NCI-H1092 (cell line): ENCODE results near the gene POLR2B.
"Not testable (repeated sequence)": the region's sequence is repeated elsewhere in the genome, so short reads cannot be mapped to it uniquely, and the experiment has no call there.

ENCODE experiments used
- DNase-seq: peaks from one replicate; lab custom pipeline; 2025; lab: John Stamatoyannopoulos, UW

POLR2B gene

DNA sequence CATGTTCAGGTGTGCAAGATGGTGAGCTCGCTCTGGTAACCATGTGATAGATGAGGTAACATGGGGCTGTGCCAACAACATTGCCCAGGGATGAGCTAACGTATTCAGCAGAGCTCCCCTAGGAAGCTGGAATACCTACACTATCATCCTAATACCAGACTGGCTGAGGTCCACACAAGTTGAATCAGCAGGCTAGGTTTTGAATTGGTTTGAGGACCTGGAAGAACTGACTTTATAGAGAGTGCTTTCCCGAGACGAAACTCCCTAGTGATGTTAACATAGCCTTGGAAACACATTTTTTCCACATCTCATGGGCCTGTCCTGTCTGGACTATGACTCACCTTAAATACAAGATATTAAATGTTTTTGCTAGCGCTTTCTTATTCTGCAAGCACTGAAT, 74.8 kb downstream of the POLR2B start:
- no peak for DNase-seq

DNA sequence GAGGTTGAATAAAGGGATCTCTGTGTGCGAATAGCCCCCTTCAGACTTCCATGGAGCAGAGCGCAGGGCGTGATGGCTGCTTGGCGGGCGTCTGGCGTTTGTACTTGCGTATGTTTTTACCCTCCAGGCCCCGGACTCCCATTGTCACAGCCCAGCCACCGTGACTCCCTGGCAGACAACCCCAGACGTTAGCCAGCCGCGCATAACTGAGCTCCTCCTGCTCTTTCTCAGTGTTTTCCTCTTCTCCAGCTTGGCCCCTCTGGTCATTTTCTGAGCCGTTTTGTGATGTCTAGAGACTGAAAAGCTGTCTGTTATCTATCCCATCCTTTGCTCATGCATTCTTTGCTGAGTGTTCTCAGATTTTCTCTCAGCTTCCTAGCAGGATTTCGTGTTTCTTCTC, 77.2 kb downstream of the POLR2B start:
- DNase-seq = peak; percentile 39

DNA sequence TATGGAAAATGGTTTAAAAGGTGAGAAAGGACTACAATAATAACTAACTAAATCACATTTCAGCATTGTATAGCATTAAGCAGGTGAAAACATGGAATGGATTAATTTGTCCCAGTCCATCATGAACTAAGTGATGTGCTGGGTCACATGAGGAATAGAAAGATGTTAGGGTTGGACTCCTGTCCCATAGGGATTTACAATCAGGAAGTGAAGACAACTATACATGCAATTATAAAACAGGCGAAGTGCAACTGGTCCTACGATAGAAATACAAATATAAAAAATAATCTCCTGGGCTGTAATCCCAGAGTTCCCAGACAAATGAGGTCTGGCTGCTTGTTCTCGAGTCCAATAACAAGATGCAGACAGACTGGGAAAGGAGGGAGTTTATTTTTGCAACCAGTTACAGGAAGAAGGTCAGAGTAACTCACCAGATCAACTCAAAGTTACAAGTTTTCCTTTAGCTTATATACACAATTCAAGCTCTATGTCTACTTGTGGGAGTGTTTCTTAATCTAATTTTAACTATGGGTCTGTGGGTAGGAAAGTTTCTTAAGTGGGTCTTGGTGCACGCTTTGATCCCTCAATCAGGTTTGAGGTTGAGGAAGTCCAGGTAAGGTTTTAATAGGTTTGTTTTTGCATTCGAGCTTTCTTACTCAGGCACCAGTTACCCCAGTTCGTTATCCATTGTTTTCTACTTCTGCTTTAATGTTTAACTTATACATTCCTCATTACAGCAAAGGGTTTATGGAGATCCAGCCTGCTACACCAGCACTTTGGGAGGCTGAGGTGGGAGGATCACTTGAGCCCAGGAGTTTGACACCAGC, 81.4 kb downstream of the POLR2B start:
- no peak for DNase-seq

DNA sequence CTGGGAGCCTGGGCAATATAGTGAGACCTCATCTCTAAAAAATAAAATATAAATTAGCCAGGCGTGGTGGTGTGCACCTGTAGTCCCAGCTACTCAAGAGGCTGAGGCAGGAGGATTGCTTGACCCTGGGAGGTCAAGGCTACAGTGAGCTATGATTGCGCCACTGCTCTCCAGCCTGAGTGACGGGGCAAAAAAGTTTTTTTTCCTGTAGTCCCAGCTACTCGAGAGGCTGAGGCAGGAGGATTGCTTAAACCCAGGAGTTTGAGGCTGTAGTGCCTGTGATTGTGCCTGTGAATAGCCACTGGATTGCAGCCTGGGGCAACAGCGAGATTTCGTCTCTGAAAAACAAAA, 82.0 kb downstream of the POLR2B start:
- not testable (repeated sequence) for DNase-seq

DNA sequence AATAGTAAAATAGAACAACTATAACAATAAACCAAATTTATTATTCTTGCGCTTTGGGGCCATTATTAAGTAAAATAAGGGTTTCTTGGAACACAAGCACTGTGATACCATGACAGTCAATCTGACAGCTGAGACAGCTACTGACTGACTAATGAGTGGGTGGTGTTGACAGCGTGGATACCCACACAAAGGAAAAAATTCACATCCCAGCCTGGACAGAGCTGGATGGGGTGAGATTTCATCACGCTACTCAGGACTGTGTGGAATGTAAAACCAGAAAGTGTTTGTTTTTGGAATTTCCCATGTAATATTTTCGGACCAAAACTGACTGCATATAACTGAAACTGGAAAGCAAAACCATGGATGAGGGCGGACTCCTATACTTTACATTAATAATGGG, 82.7 kb downstream of the POLR2B start:
- no peak for DNase-seq

DNA sequence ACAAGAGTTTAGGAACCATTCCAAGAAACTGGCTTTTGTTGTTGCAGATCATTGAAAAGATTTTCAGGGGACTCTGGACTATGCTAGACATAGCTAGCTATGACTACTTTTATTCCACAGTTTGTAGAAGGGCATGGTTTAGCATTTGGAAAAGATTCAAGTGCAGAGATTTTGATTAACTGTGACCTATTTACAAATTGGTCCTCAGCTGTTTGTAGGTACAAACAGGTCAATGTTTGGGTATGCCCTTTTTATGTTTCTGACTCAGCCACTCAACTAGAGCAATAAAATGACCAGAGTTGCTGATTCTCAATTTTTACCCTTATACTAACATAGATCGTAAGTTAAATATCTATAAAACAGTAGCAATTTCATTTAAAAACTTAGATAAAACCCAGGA, 84.8 kb downstream of the POLR2B start:
- DNase-seq = no peak

DNA sequence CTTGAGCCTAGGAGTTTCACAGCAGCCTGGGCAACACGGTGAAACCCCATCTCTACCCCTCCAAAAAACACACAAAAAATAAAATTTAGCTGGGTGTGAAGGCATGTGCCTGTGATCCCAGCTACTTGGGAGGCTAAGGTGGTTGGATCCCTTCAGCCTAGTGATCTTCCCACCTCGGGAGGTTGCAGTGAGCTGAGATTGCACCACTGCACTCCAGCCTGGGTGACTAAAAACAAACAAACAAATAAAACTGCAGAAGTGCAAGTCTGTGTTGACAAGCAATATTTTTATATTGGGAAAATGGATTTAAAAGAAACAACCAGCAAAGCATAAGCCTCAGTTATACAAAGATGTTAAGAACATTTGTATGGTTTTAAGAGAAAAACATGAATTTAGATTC, 85.4 kb downstream of the POLR2B start:
- DNase-seq = no peak

DNA sequence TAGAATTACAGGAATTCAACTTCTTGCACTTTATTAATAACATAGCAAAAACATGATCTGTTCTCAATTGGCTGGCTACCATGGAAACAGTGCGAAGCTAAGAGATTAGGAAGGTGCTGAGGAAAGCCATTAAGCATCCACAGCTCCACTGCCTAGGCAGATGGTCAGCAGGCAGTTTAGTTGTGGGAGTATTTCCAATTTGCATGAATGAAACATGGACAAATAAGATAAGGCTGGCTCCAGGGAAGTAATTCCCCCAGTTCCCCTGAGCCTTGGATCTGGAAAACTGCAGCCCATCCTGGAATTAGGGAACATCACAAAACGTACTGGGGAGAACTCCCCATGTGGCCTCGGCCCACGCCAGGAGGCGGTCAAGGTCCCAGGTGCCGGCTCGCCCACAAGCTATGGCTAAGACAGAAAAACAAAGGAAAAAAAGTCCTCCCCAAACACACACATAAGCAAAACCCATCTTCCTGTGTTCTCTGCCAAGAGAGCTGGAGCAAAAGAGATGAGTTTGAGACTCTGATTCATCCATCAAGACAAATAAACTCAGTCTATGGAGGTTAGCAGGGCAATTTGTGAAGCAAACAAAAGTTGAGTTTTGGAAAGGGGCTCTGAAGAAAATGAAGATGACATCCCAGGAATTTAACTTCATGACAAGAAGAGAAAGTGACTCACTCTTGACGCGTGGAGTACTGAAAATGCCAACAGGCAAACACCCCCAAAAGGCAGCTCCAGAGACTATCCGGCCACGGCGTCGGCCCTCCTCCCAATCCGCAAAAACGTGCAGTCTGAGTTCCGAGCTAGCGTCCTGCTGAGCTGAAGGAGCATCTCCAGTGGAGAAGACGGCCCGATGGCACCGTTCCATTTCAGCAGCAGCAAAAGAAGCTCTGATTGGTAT, 86.4 kb downstream of the POLR2B start:
- no peak for DNase-seq

DNA sequence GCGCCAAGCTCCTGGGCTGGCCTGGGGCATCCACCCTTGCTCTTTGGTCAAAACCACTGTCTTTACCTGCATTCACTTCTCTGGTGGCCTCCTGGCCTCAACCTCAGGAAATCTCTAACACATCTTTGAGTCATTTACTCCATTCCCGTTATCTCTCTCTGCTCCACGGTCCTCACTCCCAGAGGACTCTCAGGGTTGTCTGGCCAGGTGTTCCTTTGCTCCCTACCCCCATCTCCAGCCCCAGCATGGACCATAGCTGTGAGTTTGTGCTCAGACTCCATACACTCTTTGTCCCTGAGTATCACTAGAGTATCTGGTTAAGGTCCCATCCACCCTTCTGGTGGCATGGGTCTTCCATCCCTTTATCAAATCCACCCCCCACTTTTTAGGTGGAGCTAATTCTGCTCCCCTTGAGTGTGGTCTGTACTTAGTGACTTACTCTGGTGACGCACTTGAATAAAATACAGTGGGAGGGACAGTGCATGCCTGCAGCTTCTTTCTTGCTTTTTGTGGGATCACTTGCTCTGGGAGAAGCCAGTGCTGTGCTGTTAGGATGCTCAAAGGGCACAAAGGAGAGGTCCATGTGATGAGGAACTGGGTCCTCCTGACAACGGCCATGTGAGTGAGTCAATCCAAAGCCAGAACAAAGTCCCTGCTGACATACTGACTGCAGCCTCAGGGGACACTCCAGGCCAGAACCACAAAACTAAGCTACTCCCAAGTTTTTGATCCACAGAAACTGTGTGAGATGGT, 87.2 kb downstream of the POLR2B start:
- no peak for DNase-seq

DNA sequence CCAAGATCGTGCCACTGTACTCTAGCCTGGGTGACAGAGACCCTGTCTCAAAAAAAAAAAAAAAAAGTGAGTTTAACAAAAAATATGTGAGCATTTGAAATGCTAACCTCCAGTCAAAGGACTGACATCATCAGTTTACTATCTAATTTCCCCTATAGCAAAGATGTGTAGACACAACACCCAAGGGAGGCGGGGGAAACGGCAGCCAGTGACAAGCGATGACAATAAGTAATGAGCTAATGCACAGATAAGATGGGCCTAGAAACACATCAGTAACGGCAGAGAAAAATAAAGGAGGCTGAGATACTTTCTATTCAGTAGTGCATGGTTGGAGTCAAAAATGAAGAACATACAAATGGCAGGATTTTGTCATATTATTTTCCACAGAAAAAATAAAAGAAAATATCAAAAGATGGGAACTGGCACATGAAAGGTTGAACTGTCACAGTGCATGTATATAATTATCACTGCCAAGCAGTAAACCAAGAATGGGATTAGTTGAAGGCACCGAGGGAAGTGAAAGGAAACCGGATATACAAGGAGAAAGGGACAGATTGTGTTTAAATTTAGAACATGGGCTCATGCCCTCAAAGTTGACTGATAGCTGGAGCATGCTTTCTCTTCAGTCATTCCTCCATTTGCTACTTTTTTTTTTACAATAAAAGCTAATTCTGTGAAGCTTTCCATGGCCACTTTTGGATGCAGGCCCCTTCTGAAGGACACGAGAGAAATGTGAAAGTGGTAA, 89.7 kb downstream of the POLR2B start:
- DNase-seq = no peak

DNA sequence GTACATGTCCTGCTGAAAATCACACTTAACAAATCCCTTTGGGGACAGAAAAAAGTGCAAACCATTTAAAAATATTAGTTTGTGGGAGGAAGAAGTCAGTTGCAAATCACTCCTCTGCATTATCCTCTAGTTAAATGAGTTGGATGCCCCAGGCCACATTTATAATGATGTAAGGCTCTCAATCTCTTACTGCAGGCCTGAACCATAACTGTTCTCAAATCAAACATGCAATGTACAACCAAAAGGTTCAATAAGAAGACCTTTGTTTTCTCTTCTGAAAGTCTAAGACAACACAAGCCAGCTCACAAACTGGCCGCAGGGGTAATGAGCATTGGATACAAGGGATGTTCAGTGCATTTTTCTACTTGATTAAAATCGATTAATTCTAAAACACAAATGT, 91.8 kb downstream of the POLR2B start:
- no peak for DNase-seq

DNA sequence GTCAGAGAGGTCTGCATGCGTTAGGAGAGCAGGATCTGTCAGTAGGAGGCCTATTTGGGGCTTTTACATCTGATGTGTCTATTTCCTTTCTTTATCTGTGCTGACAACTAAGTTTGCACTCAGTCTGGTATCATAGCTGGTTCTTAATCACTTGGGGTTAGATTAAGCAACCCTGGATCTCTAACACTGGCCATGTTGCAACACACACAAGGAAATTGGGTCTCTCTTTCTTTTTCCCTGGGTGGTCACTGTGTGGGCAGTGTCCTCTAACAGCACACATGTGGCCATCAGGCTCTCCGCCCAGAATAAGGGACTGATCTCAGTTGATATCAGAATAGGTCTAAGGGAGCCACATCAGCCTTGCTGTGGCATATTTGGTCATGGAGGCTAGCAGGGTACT, 92.6 kb downstream of the POLR2B start:
- no peak for DNase-seq

DNA sequence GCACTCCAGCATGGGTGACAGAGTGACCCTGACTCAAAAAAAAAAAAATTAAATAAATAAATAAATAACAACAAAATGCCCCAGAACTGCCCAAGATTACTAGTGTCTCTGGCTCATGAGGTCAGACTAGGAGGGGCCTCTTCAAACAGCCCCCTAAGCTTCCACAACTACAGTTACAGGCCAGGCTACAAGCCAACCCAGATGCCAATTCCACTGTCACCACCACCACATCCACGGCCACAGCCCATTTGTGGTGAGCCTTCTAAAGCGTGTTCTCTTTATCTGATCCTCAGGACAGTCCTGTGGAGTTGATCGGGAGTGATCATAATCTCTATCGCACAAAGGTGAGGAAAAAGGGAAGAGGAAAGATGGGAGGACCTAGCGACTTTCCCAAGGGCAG, 94.9 kb downstream of the POLR2B start:
- DNase-seq = no peak

DNA sequence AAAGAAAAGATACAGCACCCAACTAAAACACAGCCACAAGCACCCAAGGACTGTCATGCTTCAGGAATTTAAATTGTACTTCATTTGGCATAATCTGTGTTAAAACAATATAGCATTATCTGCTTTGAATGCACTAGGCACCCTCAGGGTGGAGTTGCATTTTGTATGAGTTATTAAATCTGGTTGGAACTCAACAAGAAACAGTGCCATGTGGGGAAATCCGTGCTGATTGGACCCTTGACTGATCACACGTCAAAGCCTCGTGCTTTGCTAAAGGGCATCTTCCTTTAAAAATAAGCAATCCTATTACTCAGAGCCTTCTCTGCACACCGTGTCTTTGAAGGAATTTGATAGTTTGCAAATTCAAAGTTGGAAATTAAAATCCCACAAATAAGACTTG, 96.0 kb downstream of the POLR2B start:
- no peak for DNase-seq

DNA sequence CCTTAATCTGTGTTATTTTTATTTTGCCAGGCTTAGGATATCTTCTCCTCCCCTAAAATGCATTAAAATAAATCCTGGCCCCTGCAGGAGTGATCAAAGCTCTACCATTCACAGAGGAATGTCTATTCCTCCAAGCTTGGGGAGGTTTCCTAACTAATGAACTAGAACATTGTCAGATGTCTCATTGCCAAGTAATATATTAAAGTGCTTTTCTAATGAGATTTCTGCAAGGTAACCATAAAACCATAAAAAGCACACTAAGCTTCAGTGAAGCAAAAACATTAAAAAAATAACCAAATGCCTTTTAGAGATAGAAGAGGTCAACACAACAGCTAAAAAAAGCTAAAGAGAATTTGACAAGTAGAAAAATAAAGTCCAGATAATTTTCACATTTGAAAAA, 96.7 kb downstream of the POLR2B start:
- DNase-seq = no peak

DNA sequence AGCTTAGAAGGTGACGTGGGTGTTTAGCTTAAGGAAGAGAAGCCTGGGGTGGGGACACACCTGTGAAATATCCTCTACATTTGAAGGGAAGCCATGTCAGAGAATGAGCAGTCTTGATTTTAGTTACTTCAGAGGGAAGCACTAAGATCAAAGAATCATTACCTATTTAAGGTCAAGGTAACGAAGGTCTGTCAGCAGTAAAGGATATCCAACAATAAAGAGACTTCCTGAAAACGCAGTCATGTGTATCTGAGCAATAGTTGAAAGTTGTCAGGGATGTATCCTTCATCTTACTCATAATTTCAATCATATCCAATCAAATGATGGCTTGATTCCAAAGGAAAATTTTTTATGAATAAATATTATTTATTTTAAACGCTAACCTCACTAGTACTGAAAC, 98.0 kb downstream of the POLR2B start:
- no peak for DNase-seq

DNA sequence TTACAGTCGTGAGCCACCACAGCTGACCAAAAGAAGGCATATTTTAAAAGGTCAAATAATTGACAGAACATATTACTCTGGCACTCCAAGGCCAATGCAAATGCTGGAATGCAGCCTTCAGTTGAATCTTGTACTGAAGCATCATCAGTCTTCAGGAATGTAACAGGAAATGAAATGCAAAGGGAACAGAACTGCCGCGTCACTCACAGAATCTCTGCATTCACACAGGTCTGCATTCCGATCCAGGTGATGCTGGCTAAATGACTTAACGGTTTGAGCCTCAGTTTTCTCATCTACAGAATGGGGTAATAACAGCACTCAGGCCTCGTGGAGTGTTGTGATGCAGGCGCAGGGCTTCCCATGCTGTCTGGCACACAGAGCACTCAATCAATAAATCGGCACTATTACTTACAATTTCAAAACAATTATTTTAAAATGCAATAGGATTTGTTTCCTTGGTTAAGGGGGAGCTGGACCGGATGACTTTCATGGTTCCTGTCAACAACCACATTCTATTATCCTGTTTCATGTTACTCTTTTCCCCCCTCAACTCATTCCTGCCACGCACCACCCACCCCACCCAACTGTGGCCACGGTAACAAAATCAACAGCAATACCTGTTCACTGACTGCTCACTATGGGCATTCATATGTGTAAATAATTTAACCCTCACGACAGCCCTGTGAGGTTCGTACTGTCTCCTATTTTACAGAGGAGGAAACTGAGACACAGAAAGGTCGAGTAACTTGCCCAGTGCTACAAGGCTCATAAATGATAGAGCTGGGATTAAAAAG, 99.1 kb downstream of the POLR2B start:
- DNase-seq = no peak

DNA sequence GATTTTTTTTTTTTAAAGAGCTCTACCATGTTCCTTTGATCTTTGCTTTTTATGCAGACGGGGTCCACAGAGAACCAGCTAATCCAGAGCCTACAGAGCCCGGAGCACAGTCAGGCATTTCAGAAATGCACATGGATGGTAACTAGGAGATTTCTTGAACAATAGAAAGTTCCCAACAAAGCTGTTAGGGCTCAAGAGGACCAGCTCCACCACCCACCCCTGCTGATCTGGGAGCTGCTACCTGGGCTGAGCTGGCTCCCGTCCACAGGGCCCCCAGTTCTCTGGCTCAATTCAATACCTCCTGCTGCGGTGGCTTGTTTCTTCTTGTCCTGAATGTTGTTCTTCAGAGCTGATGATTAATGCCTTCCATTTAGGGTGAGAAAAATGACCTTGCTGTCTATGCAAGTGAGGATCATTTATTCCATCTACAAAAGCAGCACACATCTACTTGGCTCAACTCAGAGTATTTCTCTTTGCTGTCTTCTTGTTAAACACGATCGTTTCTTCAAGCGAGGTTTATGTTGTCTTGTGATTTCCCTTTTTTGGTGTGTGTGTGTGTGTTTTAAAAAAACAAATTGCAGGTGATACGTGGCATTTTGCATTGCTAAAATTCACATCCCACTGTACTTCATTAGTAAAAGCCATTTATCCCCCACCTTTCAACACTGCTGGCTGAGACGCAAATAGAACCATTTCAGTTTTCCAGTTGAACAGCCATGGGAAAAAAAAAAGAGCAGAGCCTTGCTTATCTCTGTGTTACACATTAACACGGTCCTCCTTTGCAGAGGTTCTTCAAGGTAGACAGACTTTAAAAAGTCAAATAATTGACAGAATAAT, 100.2 kb downstream of the POLR2B start:
- DNase-seq = no peak
